ENCODE results near the gene STKLD1.
A peak's percentile ranks its signal among the peaks of the same experiment; 100 is the strongest.

STKLD1 gene

GRCh38 chr9:133443982-133444381 lies 67.8 kb downstream of the STKLD1 start:
- no peak for DNase-seq (ENCODE audit: low spot score)

DNA sequence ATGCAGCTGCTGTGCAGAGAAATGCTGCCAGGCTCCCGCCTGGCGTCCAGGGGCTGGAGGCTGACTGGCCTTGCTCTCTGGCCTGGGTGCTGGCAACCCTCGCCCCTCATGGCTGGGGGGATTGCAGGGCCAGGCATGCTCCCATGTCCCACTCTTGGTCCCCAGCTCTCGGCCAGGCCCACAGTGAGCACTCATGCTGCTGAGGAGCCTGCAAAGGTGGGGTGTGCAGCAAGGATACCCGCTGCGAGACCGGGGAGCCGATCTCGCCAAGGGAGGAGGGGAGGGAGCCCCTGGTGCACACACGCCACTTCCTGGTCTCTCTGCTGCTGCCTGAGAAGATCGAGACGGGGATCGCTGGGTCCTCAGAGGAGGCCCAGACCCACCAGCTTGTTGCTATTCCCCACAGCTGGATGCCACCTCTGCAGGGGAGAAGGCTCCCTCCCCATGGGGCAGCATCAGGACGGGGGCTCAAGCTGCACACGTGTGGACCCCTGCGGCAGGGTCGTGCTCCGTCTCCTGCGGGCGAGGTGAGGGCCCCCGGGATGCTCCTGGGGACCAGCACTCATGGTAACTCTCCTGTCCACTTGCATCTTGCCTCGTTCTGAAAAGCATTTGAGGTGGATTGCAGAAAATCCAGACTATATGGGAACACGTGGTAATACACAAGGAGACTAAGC lies 69.3 kb downstream of the STKLD1 start:
- DNase-seq (ENCODE audit: low spot score) = no peak

GRCh38 chr9:133448487-133448972 lies 72.4 kb downstream of the STKLD1 start:
- no peak for DNase-seq (ENCODE audit: low spot score)

- no peak for DNase-seq (ENCODE audit: low spot score)
Observed at GRCh38 chr9:133449760-133450159, 73.6 kb downstream of the STKLD1 start.

GRCh38 chr9:133451865-133452264 lies 75.7 kb downstream of the STKLD1 start:
- DNase-seq (ENCODE audit: low spot score) = peak; percentile 53

GRCh38 chr9:133452562-133452961 lies 76.4 kb downstream of the STKLD1 start:
- DNase-seq (ENCODE audit: low spot score) = no peak

- no peak for DNase-seq (ENCODE audit: low spot score)
Observed at GRCh38 chr9:133453651-133454050, 77.5 kb downstream of the STKLD1 start.

DNA sequence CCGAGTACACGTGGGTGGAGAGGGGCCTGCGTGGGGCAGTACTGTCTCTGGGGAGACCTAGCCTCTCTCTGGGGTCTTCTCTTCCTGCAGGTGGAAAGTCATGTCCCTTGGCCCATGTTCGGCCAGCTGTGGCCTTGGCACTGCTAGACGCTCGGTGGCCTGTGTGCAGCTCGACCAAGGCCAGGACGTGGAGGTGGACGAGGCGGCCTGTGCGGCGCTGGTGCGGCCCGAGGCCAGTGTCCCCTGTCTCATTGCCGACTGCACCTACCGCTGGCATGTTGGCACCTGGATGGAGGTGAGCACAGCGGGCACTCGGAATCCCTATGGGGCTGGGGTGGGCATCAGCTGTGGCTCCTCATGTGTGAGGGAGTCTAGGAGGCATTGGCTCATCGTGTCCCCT lies 78.2 kb downstream of the STKLD1 start:
- no peak for DNase-seq (ENCODE audit: low spot score)

DNA sequence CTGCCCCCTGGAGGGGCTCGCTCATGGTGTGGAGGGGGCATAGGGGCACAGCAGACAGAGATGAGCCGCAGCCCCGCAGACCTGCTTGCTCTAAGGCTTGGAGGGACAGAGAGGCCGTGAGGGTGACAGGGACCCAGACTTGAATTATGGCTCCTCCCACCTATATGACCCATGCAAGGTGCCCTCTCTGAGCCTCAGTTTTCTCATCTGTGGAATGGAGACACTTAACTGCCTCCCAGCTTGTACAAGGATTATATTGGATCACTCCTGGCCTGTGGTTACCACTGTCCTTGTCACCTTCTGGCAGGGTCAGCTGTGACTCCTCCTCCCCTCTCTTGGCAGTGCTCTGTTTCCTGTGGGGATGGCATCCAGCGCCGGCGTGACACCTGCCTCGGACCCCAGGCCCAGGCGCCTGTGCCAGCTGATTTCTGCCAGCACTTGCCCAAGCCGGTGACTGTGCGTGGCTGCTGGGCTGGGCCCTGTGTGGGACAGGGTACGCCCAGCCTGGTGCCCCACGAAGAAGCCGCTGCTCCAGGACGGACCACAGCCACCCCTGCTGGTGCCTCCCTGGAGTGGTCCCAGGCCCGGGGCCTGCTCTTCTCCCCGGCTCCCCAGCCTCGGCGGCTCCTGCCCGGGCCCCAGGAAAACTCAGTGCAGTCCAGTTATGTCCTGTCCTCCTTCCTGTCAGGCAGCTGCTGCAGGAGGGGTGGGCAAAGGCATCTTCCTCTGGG lies 78.9 kb downstream of the STKLD1 start:
- no peak for DNase-seq (ENCODE audit: low spot score)

All from NAMALWA (cell line).